ENCODE data around the gene C5orf22.
"Not testable (repeated sequence)": the region's sequence is repeated elsewhere in the genome, so short reads cannot be mapped to it uniquely, and the experiment has no call there.

Gene C5orf22

GRCh38 chr5:31563216-31563615 is 31.1 kb downstream of the C5orf22 start:
- H3K4me1 Mint-ChIP-seq (ENCODE audit: low read depth in 2 of 2) = no peaks in the 10 kb centered on the region

GRCh38 chr5:31566362-31566761 is 34.3 kb downstream of the C5orf22 start:
- not testable (repeated sequence) for ATAC-seq (replicated peaks); H3K4me3 Mint-ChIP-seq; H3K36me3 Mint-ChIP-seq (ENCODE audit: insufficient read depth); H3K27ac Mint-ChIP-seq; H3K4me1 Mint-ChIP-seq (ENCODE audit: low read depth in 2 of 2); DNase-seq; H3K9me3 Mint-ChIP-seq
- H3K27me3 Mint-ChIP-seq = peaks cover 0 to 28% of the 10 kb centered on the region in 2 donors

More at GRCh38 chr5:31563216-31563615, 31.1 kb downstream of the C5orf22 start:
- no peak for DNase-seq
- H3K36me3 Mint-ChIP-seq (ENCODE audit: insufficient read depth) = peaks cover 3% of the 10 kb centered on the region
- H3K9me3 Mint-ChIP-seq = no peaks in the 10 kb centered on the region
- no peak for ATAC-seq (replicated peaks)
- H3K4me3 Mint-ChIP-seq = no peak overlapping the region
- H3K27me3 Mint-ChIP-seq = peaks cover 0 to 24% of the 10 kb centered on the region in 2 donors
- no peak overlapping the region for H3K27ac Mint-ChIP-seq

GRCh38 chr5:31568302-31568835 is 36.3 kb downstream of the C5orf22 start:
- no peak for DNase-seq

GRCh38 chr5:31569068-31569467 is 37.0 kb downstream of the C5orf22 start:
- no peak for DNase-seq
- Mint-ChIP-seq H3K27me3 (peaks cover 17 to 47% of the 10 kb centered on the region in 2 donors), H3K9me3 (no peaks in the 10 kb centered on the region), H3K27ac (no peak overlapping the region), H3K36me3 (ENCODE audit: insufficient read depth) (peaks cover 3% of the 10 kb centered on the region), H3K4me3 (no peak overlapping the region), H3K4me1 (ENCODE audit: low read depth in 2 of 2) (no peaks in the 10 kb centered on the region)
- ATAC-seq (replicated peaks) = no peak

More at GRCh38 chr5:31568302-31568835, 36.3 kb downstream of the C5orf22 start:
- no peaks in the 10 kb centered on the region for H3K9me3 Mint-ChIP-seq
- no peak overlapping the region for H3K27ac Mint-ChIP-seq
- ATAC-seq (replicated peaks) = no peak
- H3K36me3 Mint-ChIP-seq (ENCODE audit: insufficient read depth) = peaks cover 3% of the 10 kb centered on the region
- no peak overlapping the region for H3K4me3 Mint-ChIP-seq
- H3K27me3 Mint-ChIP-seq = peaks cover 12 to 44% of the 10 kb centered on the region in 2 donors
- H3K4me1 Mint-ChIP-seq (ENCODE audit: low read depth in 2 of 2) = no peaks in the 10 kb centered on the region

- no peak for ATAC-seq (replicated peaks)
- peaks cover 34 to 57% of the 10 kb centered on the region in 2 donors for H3K27me3 Mint-ChIP-seq
These were observed 41.5 kb downstream of the C5orf22 start for GRCh38 chr5:31573494-31574142.

GRCh38 chr5:31574772-31575171 is 42.7 kb downstream of the C5orf22 start:
- Mint-ChIP-seq H3K4me3 (no peak overlapping the region), H3K9me3 (no peaks in the 10 kb centered on the region), H3K4me1 (ENCODE audit: low read depth in 2 of 2) (no peaks in the 10 kb centered on the region), H3K36me3 (ENCODE audit: insufficient read depth) (no peaks in the 10 kb centered on the region), H3K27ac (no peak overlapping the region), H3K27me3 (peaks cover 34 to 57% of the 10 kb centered on the region in 2 donors)
- ATAC-seq (replicated peaks) = no peak
- no peak for DNase-seq

More at GRCh38 chr5:31573494-31574142, 41.5 kb downstream of the C5orf22 start:
- no peaks in the 10 kb centered on the region for H3K9me3 Mint-ChIP-seq
- H3K27ac Mint-ChIP-seq = no peak overlapping the region
- no peaks in the 10 kb centered on the region for H3K4me1 Mint-ChIP-seq (ENCODE audit: low read depth in 2 of 2)
- H3K36me3 Mint-ChIP-seq (ENCODE audit: insufficient read depth) = no peaks in the 10 kb centered on the region
- no peak for DNase-seq
- H3K4me3 Mint-ChIP-seq = no peak overlapping the region

GRCh38 chr5:31577438-31577837 is 45.3 kb downstream of the C5orf22 start:
- H3K27me3 Mint-ChIP-seq = peaks cover 30 to 47% of the 10 kb centered on the region in 2 donors
- H3K4me1 Mint-ChIP-seq (ENCODE audit: low read depth in 2 of 2) = no peaks in the 10 kb centered on the region
- H3K36me3 Mint-ChIP-seq (ENCODE audit: insufficient read depth) = no peaks in the 10 kb centered on the region

GRCh38 chr5:31579558-31579957 is 47.5 kb downstream of the C5orf22 start:
- peaks cover 29 to 41% of the 10 kb centered on the region in 2 donors for H3K27me3 Mint-ChIP-seq
- DNase-seq = no peak
- no peaks in the 10 kb centered on the region for H3K4me1 Mint-ChIP-seq (ENCODE audit: low read depth in 2 of 2)
- H3K9me3 Mint-ChIP-seq = no peaks in the 10 kb centered on the region
- no peak for ATAC-seq (replicated peaks)
- H3K27ac Mint-ChIP-seq = no peak overlapping the region
- no peaks in the 10 kb centered on the region for H3K36me3 Mint-ChIP-seq (ENCODE audit: insufficient read depth)
- H3K4me3 Mint-ChIP-seq = no peak overlapping the region

More at GRCh38 chr5:31577438-31577837, 45.3 kb downstream of the C5orf22 start:
- DNase-seq (no peak), ATAC-seq (replicated peaks) (no peak)
- Mint-ChIP-seq H3K4me3 (no peak overlapping the region), H3K27ac (no peak overlapping the region), H3K9me3 (no peaks in the 10 kb centered on the region)

- Mint-ChIP-seq H3K36me3 (ENCODE audit: insufficient read depth) (no peaks in the 10 kb centered on the region), H3K4me3 (no peak overlapping the region), H3K9me3 (no peaks in the 10 kb centered on the region), H3K27ac (no peak overlapping the region), H3K27me3 (peaks cover 29 to 35% of the 10 kb centered on the region in 2 donors), H3K4me1 (ENCODE audit: low read depth in 2 of 2) (no peaks in the 10 kb centered on the region)
- no peak for DNase-seq
- no peak for ATAC-seq (replicated peaks)
These were observed 49.5 kb downstream of the C5orf22 start for GRCh38 chr5:31581498-31582099.

GRCh38 chr5:31583129-31583528 is 51.0 kb downstream of the C5orf22 start:
- Mint-ChIP-seq H3K27ac (no peak overlapping the region), H3K4me3 (no peak overlapping the region), H3K27me3 (peaks cover 22 to 26% of the 10 kb centered on the region in 2 donors), H3K36me3 (ENCODE audit: insufficient read depth) (no peaks in the 10 kb centered on the region), H3K4me1 (ENCODE audit: low read depth in 2 of 2) (no peaks in the 10 kb centered on the region), H3K9me3 (no peaks in the 10 kb centered on the region)
- ATAC-seq (replicated peaks) (no peak), DNase-seq (no peak)

- Mint-ChIP-seq H3K9me3 (no peaks in the 10 kb centered on the region), H3K36me3 (ENCODE audit: insufficient read depth) (no peaks in the 10 kb centered on the region), H3K4me1 (ENCODE audit: low read depth in 2 of 2) (no peaks in the 10 kb centered on the region), H3K27ac (no peak overlapping the region), H3K4me3 (no peak overlapping the region), H3K27me3 (peaks cover 26% of the 10 kb centered on the region in 2 donors)
- DNase-seq = no peak
- no peak for ATAC-seq (replicated peaks)
These were observed 53.2 kb downstream of the C5orf22 start for GRCh38 chr5:31585166-31585894.

- Mint-ChIP-seq H3K4me3 (no peak overlapping the region), H3K4me1 (ENCODE audit: low read depth in 2 of 2) (no peaks in the 10 kb centered on the region), H3K27me3 (peaks cover 26% of the 10 kb centered on the region in 2 donors), H3K27ac (no peak overlapping the region), H3K36me3 (ENCODE audit: insufficient read depth) (no peaks in the 10 kb centered on the region), H3K9me3 (no peaks in the 10 kb centered on the region)
- ATAC-seq (replicated peaks) (no peak), DNase-seq (no peak)
These were observed 53.8 kb downstream of the C5orf22 start for GRCh38 chr5:31585895-31586270.

- no peak for ATAC-seq (replicated peaks)
- H3K9me3 Mint-ChIP-seq = no peaks in the 10 kb centered on the region
These were observed 55.4 kb downstream of the C5orf22 start for GRCh38 chr5:31587546-31587945.

More at GRCh38 chr5:31587546-31587945, 55.4 kb downstream of the C5orf22 start:
- no peaks in the 10 kb centered on the region for H3K4me1 Mint-ChIP-seq (ENCODE audit: low read depth in 2 of 2)
- no peak overlapping the region for H3K4me3 Mint-ChIP-seq
- no peaks in the 10 kb centered on the region for H3K36me3 Mint-ChIP-seq (ENCODE audit: insufficient read depth)
- H3K27ac Mint-ChIP-seq = no peak overlapping the region
- H3K27me3 Mint-ChIP-seq = peaks cover 20% of the 10 kb centered on the region in 2 donors
- DNase-seq = no peak

Measured in effector memory CD8-positive, alpha-beta T cell (primary cell).